GM23338 (cell line): ENCODE measurements around the gene RPS4Y1. TPM values are rescaled to one million over a fixed set of nuclear protein-coding genes. Genes with fewer than 3 reads are reported as not detected.

Source experiments
- ATAC-seq: fragments of 200-7000 bp; cut with Tn5 transposase; 3 replicates; pipeline ENCODE4 v1.9.1; 2020
- DNase-seq: peaks from one replicate; pipeline ENCODE4 v3.0.0-alpha.2; 2015; ENCODE audit warnings: low spot score
- H2AFZ ChIP-seq: fragments of 200-600 bp; sonication (generic); 2 replicates; pipeline ENCODE4 v1.8.0; 2016; ENCODE audit warnings: antibody characterized with exemption, mild to moderate bottlenecking, moderate library complexity
- H3F3A ChIP-seq: fragments of 200-600 bp; sonication (generic); replicated peaks from 2 replicates; pipeline ENCODE4 v1.8.0; 2017; ENCODE audit warnings: antibody characterized with exemption, mixed run types, low read depth
- H3K27ac ChIP-seq: fragments of 200-600 bp; sonication (generic); 2 replicates; pipeline ENCODE4 v1.6.1; 2016; ENCODE audit warnings: low read depth
- H3K27me3 ChIP-seq: fragments of 200-600 bp; sonication (generic); 2 replicates; pipeline ENCODE4 v1.8.0; 2016; ENCODE audit warnings: mild to moderate bottlenecking, mixed run types, moderate library complexity; ENCODE audit not compliant: insufficient read depth
- H3K36me3 ChIP-seq: fragments of 200-600 bp; sonication (generic); 2 replicates; pipeline ENCODE4 v1.8.0; 2016; ENCODE audit warnings: mild to moderate bottlenecking; ENCODE audit not compliant: insufficient read depth
- H3K4me1 ChIP-seq: fragments of 200-600 bp; sonication (generic); 2 replicates; pipeline ENCODE4 v1.8.0; 2016; ENCODE audit warnings: mild to moderate bottlenecking, moderate library complexity; ENCODE audit not compliant: insufficient read depth
- H3K4me2 ChIP-seq: fragments of 200-600 bp; sonication (generic); 2 replicates; pipeline ENCODE4 v1.7.1; 2017; ENCODE audit warnings: mixed run types
- H3K4me3 ChIP-seq: fragments of 200-600 bp; sonication (generic); 2 replicates; pipeline ENCODE4 v1.6.1; 2016; ENCODE audit warnings: mixed run types
- H3K79me2 ChIP-seq: fragments of 200-600 bp; sonication (generic); replicated peaks from 2 replicates; pipeline ENCODE4 v1.8.0; 2017; ENCODE audit warnings: mild to moderate bottlenecking; ENCODE audit not compliant: insufficient read depth
- H3K9me2 ChIP-seq: fragments of 200-600 bp; sonication (generic); 2 replicates; pipeline ENCODE4 v1.8.0; 2017; ENCODE audit not compliant: insufficient read depth
- H4K20me1 ChIP-seq: fragments of 200-600 bp; sonication (generic); replicated peaks from 2 replicates; pipeline ENCODE4 v1.8.0; 2017; ENCODE audit warnings: mild to moderate bottlenecking; ENCODE audit not compliant: insufficient read depth
- H3K27ac Mint-ChIP-seq: 2 replicates; pipeline ENCODE4 v1.8.0; 2020; ENCODE audit warnings: inconsistent platforms, mild to moderate bottlenecking, moderate library complexity, mixed read lengths
- H3K27me3 Mint-ChIP-seq: 3 replicates; pipeline ENCODE4 v1.8.0; 2022; ENCODE audit warnings: low read depth, mild to moderate bottlenecking, moderate library complexity, mixed read lengths, inconsistent platforms; ENCODE audit not compliant: insufficient read depth, poor library complexity
- H3K36me3 Mint-ChIP-seq: 3 replicates; pipeline ENCODE4 v1.8.0; 2021; ENCODE audit warnings: low read depth, mild to moderate bottlenecking, inconsistent platforms, moderate library complexity, mixed read lengths
- H3K4me1 Mint-ChIP-seq: 3 replicates; pipeline ENCODE4 v1.8.0; 2020; ENCODE audit warnings: mild to moderate bottlenecking, inconsistent platforms, mixed read lengths
- H3K4me3 Mint-ChIP-seq: 3 replicates; pipeline ENCODE4 v1.8.0; 2021; ENCODE audit warnings: moderate library complexity, mild to moderate bottlenecking, inconsistent platforms, mixed read lengths
- H3K9me3 Mint-ChIP-seq: 3 replicates; pipeline ENCODE4 v1.8.0; 2020; ENCODE audit warnings: moderate library complexity, mild to moderate bottlenecking, inconsistent platforms, mixed read lengths
- CREB1 ChIP-seq: fragments of 250-450 bp; sonication (Bioruptor Pico); IDR thresholded peaks from 2 replicates; pipeline ENCODE4 v1.5.0; 2020; ENCODE audit warnings: low read depth, mild to moderate bottlenecking, moderate library complexity
- ETS1 ChIP-seq: IDR thresholded peaks from 2 replicates; pipeline ENCODE4 v1.6.1; 2016; ENCODE audit warnings: antibody characterized with exemption
- EZH2 ChIP-seq: fragments of 200-600 bp; sonication (generic); IDR thresholded peaks from one replicate; pipeline ENCODE4 v1.8.0; 2017; ENCODE audit warnings: antibody characterized with exemption, mild to moderate bottlenecking, low read depth; ENCODE audit not compliant: unreplicated experiment
- EZH2phosphoT487 ChIP-seq: fragments of 200-600 bp; sonication (generic); IDR thresholded peaks from one replicate; pipeline ENCODE4 v1.8.1; 2018; ENCODE audit warnings: antibody characterized with exemption; ENCODE audit not compliant: unreplicated experiment
- NANOG ChIP-seq: IDR thresholded peaks from 2 replicates; pipeline ENCODE4 v1.6.1; 2016; ENCODE audit warnings: antibody characterized with exemption, borderline replicate concordance
- POLR2AphosphoS5 ChIP-seq: IDR thresholded peaks from 2 replicates; pipeline ENCODE4 v1.6.1; 2016; ENCODE audit warnings: antibody characterized with exemption, low read depth
- REST ChIP-seq: IDR thresholded peaks from one replicate; pipeline ENCODE4 v1.6.1; 2018; ENCODE audit warnings: antibody characterized with exemption; ENCODE audit not compliant: unreplicated experiment
- ZNF114 ChIP-seq: fragments of 250-450 bp; sonication (Bioruptor Pico); IDR thresholded peaks from 2 replicates; pipeline ENCODE4 v1.5.0; 2020; ENCODE audit warnings: mild to moderate bottlenecking, moderate library complexity
- ZNF331 ChIP-seq: fragments of 250-450 bp; sonication (Bioruptor Pico); IDR thresholded peaks from 2 replicates; pipeline ENCODE4 v1.5.0; 2020; ENCODE audit warnings: low read depth, mild to moderate bottlenecking, moderate library complexity
- ZNF462 ChIP-seq: fragments of 250-450 bp; sonication (Bioruptor Pico); IDR thresholded peaks from 2 replicates; pipeline ENCODE4 v1.5.0; 2020; ENCODE audit warnings: mild to moderate bottlenecking, moderate library complexity
- polyA plus RNA-seq: library from polyadenylated mRNA; unstranded; fragments of >200 nt; fragmentation: Nextera tagmentation; extraction: Ambion mirVana; gene quantifications from 2 replicates; pipeline ENCODE4 v1.2.1, GENCODE V29; 2016
- total RNA-seq: library from RNA; depleted of rRNA; stranded (reverse); fragments of >200 nt; shearing (Covaris generic); gene quantifications from 2 replicates; pipeline ENCODE4 v1.2.3, GENCODE V29; 2014

RPS4Y1 gene
- total and polyA plus RNA-seq, 2 experiments from 2014 or later: 216 to 294 TPM

- TF ChIP-seq ZNF462 (CRISPR knock-in tag): no peak
Measured at GRCh38 chrY:2857686-2858085, 16.3 kb downstream of the RPS4Y1 start (continued).

GRCh38 chrY:2859782-2860181 is 18.4 kb downstream of the RPS4Y1 start:
- H3K27me3 ChIP-seq: no peaks in the 10 kb centered on the region
- ATAC-seq (no peak), DNase-seq (no peak)
- H3K79me2 ChIP-seq: peaks cover 93% of the 10 kb centered on the region
- H2AFZ ChIP-seq: no peak overlapping the region
- H3K9me2 ChIP-seq: no peaks in the 10 kb centered on the region
- Mint-ChIP-seq H3K36me3 (peaks cover 92% of the 10 kb centered on the region), H3K27me3 (no peaks in the 10 kb centered on the region), H3K4me3 (no peak overlapping the region), H3K4me1 (peaks cover 6% of the 10 kb centered on the region; the same call in 2 of the 3 replicates), H3K9me3 (no peaks in the 10 kb centered on the region), H3K27ac (no peak overlapping the region)
- no peak overlapping the region for H3K4me2 ChIP-seq
- H4K20me1 ChIP-seq: peaks cover 20% of the 10 kb centered on the region; the same call in 1 of the 2 replicates
- no peaks in the 10 kb centered on the region for H3F3A ChIP-seq
- H3K4me3 ChIP-seq: no peak overlapping the region
- no peak overlapping the region for H3K27ac ChIP-seq
- peaks cover 30% of the 10 kb centered on the region for H3K36me3 ChIP-seq
- H3K4me1 ChIP-seq: no peaks in the 10 kb centered on the region
- TF ChIP-seq EZH2: no peak
- no peak for TF ChIP-seq CREB1 (CRISPR knock-in tag)
- TF ChIP-seq NANOG: no peak
- no peak for TF ChIP-seq ETS1
- no peak for TF ChIP-seq ZNF114 (CRISPR knock-in tag)
- TF ChIP-seq EZH2phosphoT487: no peak
- no peak for TF ChIP-seq REST
- no peak for TF ChIP-seq POLR2AphosphoS5
- TF ChIP-seq ZNF331: no peak
